Measurements from ENCODE around the gene PDE4D. TPM values are rescaled to one million over a fixed set of nuclear protein-coding genes. Genes with fewer than 3 reads are reported as not detected.

Gene PDE4D
- total RNA-seq, 1 donor from 2014 or later: 34.5 TPM

DNA sequence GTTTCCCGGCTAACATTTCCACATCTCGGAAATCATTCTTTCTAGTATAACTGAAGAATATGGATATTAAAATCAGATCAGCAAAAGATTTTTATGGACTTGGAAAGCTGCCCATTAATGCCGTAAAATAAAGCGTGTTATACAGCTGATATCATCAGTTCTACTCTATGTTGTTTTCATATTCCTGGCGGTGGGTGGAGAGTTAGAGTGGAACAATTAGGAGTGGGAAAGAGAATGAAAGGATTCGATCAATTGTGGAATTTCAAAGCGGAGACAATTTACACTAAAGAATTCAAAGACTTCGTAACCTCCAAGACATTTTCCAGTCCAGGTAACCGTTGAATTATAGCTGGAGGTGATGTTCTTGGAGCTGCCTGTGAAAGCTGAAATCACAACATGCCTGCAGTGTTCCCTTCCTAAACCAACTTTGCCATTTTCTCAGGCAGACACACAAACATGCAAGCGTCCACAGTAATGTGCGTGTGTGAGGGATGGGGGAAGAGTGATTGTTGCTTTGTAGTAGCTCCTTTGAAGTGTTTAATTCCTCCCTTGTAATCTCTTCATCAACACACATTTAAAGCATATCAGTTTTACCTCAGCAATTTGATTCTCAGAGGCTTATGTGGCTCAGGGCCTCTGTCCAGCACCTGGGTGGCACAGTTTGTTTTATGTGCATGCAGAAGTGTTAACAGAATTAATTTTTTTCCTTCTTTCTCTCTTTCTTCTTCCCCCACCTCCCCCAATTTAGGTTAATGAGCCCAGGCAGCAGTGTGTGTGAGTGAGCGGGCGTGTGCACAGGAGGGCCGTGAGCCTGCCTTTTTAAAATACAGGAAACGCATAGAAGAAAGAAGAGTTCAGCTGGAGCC, 766.6 kb downstream of the PDE4D start:
- Histone ChIP-seq H3K36me3 (no peaks in the 10 kb centered on the region), H3K9me3 (replicated peaks) (no peaks in the 10 kb centered on the region), H3K27me3 (ENCODE audit: low read depth) (no peaks in the 10 kb centered on the region), H3K4me3 (peak overlapping the region; percentile 57), H3K27ac (replicated peaks) (peak overlapping the region; percentile 87), H3K4me1 (peaks cover 57% of the 10 kb centered on the region)
- no peak for TF ChIP-seq CTCF (IDR thresholded peaks at IDR 0.05; ENCODE audit: borderline replicate concordance)
- intact Hi-C loops (cut with micrococcal nuclease): loop anchor here (5.0 kb wide), 1 partner anchor 90 kb away; no protein-coding TSS in a partner anchor
- DNase-seq: peak; percentile 18

GRCh38 chr5:59126016-59126707, 767.4 kb downstream of the PDE4D start:
- Histone ChIP-seq H3K4me1 (peaks cover 59% of the 10 kb centered on the region), H3K27me3 (ENCODE audit: low read depth) (no peaks in the 10 kb centered on the region), H3K27ac (replicated peaks) (peak overlapping the region; percentile 87), H3K4me3 (peak overlapping the region; percentile 57), H3K9me3 (replicated peaks) (no peaks in the 10 kb centered on the region), H3K36me3 (no peaks in the 10 kb centered on the region)
- no peak for DNase-seq
- intact Hi-C loops (cut with micrococcal nuclease): loop anchor here (5.0 kb wide), 1 partner anchor 89 kb away; no protein-coding TSS in a partner anchor
- no peak for TF ChIP-seq CTCF (IDR thresholded peaks at IDR 0.05; ENCODE audit: borderline replicate concordance)

GRCh38 chr5:59125011-59125961, 768.2 kb downstream of the PDE4D start:
- intact Hi-C loops (cut with micrococcal nuclease): loop anchor here (5.0 kb wide), 1 partner anchor 88 kb away; no protein-coding TSS in a partner anchor
- Histone ChIP-seq H3K4me3 (peak overlapping the region; percentile 57), H3K27ac (replicated peaks) (peak overlapping the region; percentile 87), H3K27me3 (ENCODE audit: low read depth) (no peaks in the 10 kb centered on the region), H3K4me1 (peaks cover 57% of the 10 kb centered on the region), H3K36me3 (no peaks in the 10 kb centered on the region), H3K9me3 (replicated peaks) (no peaks in the 10 kb centered on the region)
- no peak for DNase-seq
- TF ChIP-seq CTCF (IDR thresholded peaks at IDR 0.05; ENCODE audit: borderline replicate concordance): no peak

DNA sequence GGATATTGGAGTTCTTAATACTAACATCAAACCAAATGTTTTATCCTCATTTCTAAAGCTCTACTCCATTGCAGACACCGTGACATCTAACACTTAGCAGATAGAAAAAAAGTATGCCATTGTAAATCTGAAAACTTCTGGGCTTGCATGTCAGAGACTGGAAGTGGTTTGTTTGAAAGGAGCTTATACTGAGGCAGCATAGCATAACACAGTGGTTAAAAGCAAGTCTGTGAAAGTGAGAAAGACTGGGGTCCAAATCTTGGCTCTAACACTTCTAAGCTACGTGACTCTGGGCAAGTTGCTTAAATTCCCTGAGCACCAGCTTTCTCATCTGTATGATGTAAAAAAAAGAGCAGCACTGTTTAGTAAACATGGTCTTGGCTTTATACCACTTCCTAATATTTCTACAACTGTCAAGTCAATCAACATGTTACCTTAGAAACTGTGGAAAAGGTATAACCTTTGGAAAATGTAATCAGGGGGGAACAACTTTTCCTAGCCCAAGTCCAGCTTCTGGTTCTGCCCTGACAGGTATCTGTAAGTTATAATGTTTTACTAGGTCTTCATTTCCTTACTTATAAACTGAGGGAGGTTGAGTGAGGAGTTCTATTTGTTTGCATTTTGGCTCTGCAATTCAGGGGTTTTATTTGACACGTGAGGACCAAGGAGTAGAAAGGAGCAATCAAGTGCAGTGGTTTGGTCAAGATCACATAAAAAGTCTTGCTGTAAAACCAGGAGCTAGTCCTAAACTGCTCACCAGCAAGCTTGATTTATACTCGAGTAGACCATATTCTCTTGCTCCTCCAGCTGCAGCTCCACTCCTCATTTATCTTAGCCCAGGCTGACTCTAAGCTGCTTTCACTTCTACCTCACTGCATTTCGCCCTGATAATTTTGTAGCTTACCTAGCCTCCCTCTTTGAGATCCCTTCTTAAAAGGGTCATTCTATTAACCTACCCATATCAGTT, 769.6 kb downstream of the PDE4D start:
- peaks cover 53% of the 10 kb centered on the region for H3K4me1 ChIP-seq
- peak overlapping the region; percentile 87 for H3K27ac ChIP-seq (replicated peaks)
- H3K27me3 ChIP-seq (ENCODE audit: low read depth): no peaks in the 10 kb centered on the region
- H3K36me3 ChIP-seq: no peaks in the 10 kb centered on the region
- no peak for DNase-seq
- H3K4me3 ChIP-seq: no peak overlapping the region
- H3K9me3 ChIP-seq (replicated peaks): no peaks in the 10 kb centered on the region
- intact Hi-C loops (cut with micrococcal nuclease): no loop called here
- no peak for TF ChIP-seq CTCF (IDR thresholded peaks at IDR 0.05; ENCODE audit: borderline replicate concordance)

All from left ventricle myocardium inferior (tissue), 1 donor.